ENCODE measurements around the gene AP4M1.
A peak's percentile ranks its signal among the peaks of the same experiment; 100 is the strongest.

AP4M1 gene

GRCh38 chr7:100101016-100101862 is at the start of gene AP4M1, which contains the start of gene MCM7:
Gene AP4M1 (plus strand): TSS chr7:100101643. CDS start chr7:100101715, 72 bp downstream.
Gene MCM7 (minus strand): TSS chr7:100101397. CDS start chr7:100101294, 103 bp downstream.
- peak; percentile 89 for DNase-seq (ENCODE audit: low read depth)

DNA sequence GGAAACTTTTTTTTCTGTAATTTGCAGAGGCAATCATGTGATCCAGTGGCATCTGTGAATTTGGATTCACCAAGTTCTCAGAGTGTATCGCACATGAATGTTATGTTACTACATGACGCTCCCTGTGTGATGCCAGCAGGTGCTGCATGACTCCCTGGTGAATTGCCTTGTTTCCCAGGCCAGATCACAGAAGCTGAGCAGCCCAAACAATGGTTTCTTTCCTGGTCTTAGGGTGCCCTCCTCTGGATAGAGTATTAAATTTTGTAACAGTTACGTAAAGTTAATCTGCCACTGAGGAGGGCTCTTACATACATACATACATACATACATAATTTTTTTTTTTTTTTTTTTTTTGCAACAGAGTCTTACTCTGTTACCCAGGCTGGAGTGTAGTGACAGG is 48.2 kb upstream of the AP4M1 start:
- no peak for DNase-seq (ENCODE audit: low read depth)

GRCh38 chr7:100057006-100057405 is 44.4 kb upstream of the AP4M1 start:
- no peak for DNase-seq (ENCODE audit: low read depth)

- no peak for DNase-seq (ENCODE audit: low read depth)
Observed at GRCh38 chr7:100059251-100059739, 42.1 kb upstream of the AP4M1 start.

DNA sequence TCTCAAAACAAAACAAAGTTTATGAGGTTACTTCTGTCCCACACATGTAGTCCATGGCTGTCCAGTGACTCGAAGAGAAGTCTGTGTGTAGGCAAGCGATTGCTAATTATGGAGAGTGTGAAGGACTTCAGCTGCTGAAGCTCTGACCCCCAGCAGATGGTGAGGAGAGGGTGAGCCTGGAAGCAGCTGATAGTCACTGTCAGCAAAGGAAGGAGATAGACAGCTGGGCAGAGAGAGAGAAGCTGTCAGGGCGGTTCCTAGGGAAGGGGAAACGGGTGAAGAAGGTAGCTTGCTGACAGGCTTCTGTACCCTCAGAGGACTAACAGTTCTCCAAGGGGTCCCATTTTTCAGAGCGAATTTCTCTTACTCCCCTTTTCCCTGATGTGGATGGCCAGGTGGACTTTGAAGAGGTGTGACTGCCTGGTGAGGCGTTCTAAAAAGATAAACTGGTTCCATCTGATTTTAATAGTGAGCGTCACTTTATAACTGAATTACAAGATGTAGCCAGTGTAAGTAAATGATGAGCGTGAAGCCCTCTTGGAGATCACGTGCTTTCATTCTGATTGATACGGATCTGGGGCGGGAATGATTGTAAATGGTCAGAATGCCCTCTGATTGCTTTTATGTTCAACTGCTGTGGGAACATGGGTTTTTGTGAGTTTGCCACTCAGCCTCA is 39.8 kb upstream of the AP4M1 start:
- no peak for DNase-seq (ENCODE audit: low read depth)

GRCh38 chr7:100063376-100063775 is 38.1 kb upstream of the AP4M1 start:
- DNase-seq (ENCODE audit: low read depth): no peak

DNA sequence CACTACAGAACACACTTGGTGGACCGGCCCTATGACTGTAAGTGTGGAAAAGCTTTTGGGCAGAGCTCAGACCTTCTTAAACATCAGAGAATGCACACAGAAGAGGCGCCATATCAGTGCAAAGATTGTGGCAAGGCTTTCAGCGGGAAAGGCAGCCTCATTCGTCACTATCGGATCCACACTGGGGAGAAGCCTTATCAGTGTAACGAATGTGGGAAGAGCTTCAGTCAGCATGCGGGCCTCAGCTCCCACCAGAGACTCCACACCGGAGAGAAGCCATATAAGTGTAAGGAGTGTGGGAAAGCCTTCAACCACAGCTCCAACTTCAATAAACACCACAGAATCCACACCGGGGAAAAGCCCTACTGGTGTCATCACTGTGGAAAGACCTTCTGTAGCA is 37.3 kb upstream of the AP4M1 start:
- no peak for DNase-seq (ENCODE audit: low read depth)

GRCh38 chr7:100065452-100066186 is 35.8 kb upstream of the AP4M1 start:
- DNase-seq (ENCODE audit: low read depth): peak; percentile 78

DNA sequence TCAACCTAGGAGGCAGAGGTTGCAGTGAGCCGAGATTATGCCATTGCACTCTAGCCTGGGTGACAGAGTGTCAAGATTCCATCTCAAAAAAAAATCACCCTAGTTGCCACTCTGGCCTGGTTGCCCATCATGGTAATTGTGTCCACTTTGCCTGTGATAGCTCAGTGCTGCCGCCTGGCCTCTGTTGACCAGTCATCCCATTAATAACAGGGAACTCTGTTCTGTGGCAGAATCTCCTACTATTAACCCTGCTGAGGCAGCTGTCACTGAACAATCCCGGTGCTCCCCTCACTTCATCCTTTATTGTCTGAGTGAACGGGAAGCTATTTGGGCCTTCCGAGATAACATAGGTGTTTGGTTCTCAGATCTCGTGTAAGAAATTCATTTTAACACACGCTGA is 34.5 kb upstream of the AP4M1 start:
- DNase-seq (ENCODE audit: low read depth): no peak

GRCh38 chr7:100069991-100070390 is 31.5 kb upstream of the AP4M1 start:
- no peak for DNase-seq (ENCODE audit: low read depth)

GRCh38 chr7:100071018-100071723 is 30.3 kb upstream of the AP4M1 start:
- no peak for DNase-seq (ENCODE audit: low read depth)

DNA sequence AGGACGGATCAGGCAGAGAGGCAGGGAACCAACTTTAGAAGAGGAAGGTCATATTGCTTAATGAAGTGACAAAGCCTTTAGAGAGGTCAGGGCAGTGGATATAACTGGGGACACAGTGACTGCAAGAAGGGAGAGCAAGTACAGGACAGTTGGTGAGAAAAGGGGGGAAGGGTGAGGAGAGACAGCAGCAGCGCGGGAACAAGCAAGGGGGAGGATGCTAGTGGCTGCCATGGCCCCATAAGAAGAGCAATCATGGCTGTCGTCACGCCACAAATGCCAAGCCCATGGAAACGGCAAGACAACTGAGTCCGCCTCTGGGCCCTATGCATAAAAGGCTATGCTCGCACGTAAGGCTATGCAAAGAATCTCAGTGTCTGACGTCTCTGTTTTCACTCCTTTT is 29.0 kb upstream of the AP4M1 start:
- DNase-seq (ENCODE audit: low read depth): no peak

- no peak for DNase-seq (ENCODE audit: low read depth)
Observed at GRCh38 chr7:100074841-100075240, 26.6 kb upstream of the AP4M1 start.

DNA sequence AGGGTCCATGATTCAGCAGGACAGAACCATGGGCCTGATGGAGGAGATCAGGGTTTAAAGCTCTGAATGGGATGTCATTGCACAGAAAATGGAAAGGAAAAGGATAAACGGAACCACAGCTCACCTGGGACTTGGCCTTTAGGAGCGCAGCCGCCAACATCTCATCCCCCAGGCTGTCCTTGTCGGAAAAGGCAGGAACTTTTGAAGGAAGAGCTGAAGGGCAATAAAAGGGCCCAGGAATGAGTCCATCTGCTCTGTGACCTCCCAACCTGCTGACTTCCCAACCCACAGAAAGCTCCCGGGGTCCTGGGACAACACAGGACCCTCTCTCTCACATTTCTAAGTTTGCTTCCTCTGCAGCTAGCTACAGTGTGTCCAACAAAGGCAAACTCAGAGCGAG is 26.0 kb upstream of the AP4M1 start:
- DNase-seq (ENCODE audit: low read depth): no peak

- no peak for DNase-seq (ENCODE audit: low read depth)
Observed at GRCh38 chr7:100077205-100077604, 24.2 kb upstream of the AP4M1 start.

- no peak for DNase-seq (ENCODE audit: low read depth)
Observed at GRCh38 chr7:100079024-100079560, 22.4 kb upstream of the AP4M1 start.

GRCh38 chr7:100080907-100081534 is 20.4 kb upstream of the AP4M1 start:
- DNase-seq (ENCODE audit: low read depth): no peak

GRCh38 chr7:100081535-100082102 is 19.8 kb upstream of the AP4M1 start, which contains the start of gene ZNF3:
Gene ZNF3 (minus strand): TSS chr7:100081723. CDS start chr7:100077357, 4,366 bp downstream.
- DNase-seq (ENCODE audit: low read depth): peak; percentile 92

DNA sequence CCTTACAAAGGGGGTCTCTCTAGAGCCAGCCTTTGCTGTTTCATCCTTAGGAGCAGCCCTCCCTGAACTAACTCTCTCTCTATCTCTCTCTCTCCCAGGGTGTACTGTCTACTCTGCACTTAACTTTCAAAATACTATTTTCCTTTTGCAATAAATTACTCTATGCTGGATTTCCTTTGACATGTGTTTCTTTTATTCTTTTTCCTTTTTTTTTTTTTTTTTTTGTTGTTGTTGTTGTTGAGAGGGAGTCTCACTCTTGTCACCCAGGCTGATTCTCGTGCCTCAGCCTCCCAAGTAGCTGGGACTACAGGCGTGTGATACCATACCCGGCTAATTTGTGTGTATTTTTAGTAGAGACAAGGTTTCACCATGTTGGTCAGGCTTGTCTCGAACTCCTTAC is 18.5 kb upstream of the AP4M1 start:
- DNase-seq (ENCODE audit: low read depth): no peak

DNA sequence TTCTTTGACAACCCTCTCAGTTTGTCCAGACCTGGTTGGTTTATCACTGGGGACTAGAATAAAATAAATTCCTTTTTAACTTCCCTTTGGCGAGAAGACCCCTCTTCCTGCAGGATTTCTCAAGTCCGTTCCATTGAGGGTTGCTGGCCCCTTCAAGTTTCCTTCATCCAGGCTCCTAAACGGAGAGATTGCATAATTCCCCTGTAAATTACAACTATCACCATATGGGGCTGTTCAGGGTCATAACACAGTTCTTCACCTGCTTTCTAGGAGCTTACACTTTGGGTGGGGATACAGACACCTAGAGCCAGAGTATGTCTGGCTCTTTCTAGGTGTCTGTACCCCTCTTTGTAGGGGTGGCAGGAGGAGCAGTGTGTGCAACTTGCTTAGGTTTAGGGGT is 15.9 kb upstream of the AP4M1 start:
- no peak for DNase-seq (ENCODE audit: low read depth)

Data from GM04503 (cell line).